ENCODE measurements around the gene OR6Q1.

- TF ChIP-seq CTCF (IDR thresholded peaks at IDR 0.05) (no peak), EP300 (IDR thresholded peaks at IDR 0.05) (no peak)
Observed at GRCh38 chr11:58028687-58029411, 1.9 kb upstream of the OR6Q1 start.
